SHP77 (cell line): Measurements from ENCODE around the gene DYNC1LI1.

Source experiments
- DNase-seq, 2 experiments: peaks; one replicate each; lab custom pipeline; 2025; lab: John Stamatoyannopoulos, UW

Gene DYNC1LI1

GRCh38 chr3:32570421-32571191 lies at the start of gene DYNC1LI1:
TSS of gene DYNC1LI1 (minus strand) at chr3:32570858. CDS start at chr3:32570770, 88 bp downstream.
- DNase-seq: peak; percentile 79 to 89

- DNase-seq: no peak
Observed at GRCh38 chr3:32619395-32619794, 48.7 kb upstream of the DYNC1LI1 start.

- DNase-seq: no peak
Observed at GRCh38 chr3:32616267-32616962, 45.8 kb upstream of the DYNC1LI1 start.

- no peak for DNase-seq
Observed at GRCh38 chr3:32614956-32615355, 44.3 kb upstream of the DYNC1LI1 start.

- DNase-seq: no peak
Observed at GRCh38 chr3:32613183-32613582, 42.5 kb upstream of the DYNC1LI1 start.

GRCh38 chr3:32612547-32612946 lies 41.9 kb upstream of the DYNC1LI1 start:
- DNase-seq: no peak

- no peak for DNase-seq
Observed at GRCh38 chr3:32607522-32607921, 36.9 kb upstream of the DYNC1LI1 start.

GRCh38 chr3:32606960-32607359 lies 36.3 kb upstream of the DYNC1LI1 start:
- DNase-seq: no peak

GRCh38 chr3:32606277-32606676 lies 35.6 kb upstream of the DYNC1LI1 start:
- no peak for DNase-seq

GRCh38 chr3:32603064-32603463 lies 32.4 kb upstream of the DYNC1LI1 start:
- no peak for DNase-seq

- no peak for DNase-seq
Observed at GRCh38 chr3:32602206-32602605, 31.5 kb upstream of the DYNC1LI1 start.

GRCh38 chr3:32601722-32602121 lies 31.1 kb upstream of the DYNC1LI1 start:
- no peak for DNase-seq

- no peak for DNase-seq
Observed at GRCh38 chr3:32597656-32598055, 27.0 kb upstream of the DYNC1LI1 start.

GRCh38 chr3:32596909-32597369 lies 26.3 kb upstream of the DYNC1LI1 start:
- peak in 1 of 2 experiments; percentile 19 for DNase-seq

GRCh38 chr3:32596282-32596908 lies 25.7 kb upstream of the DYNC1LI1 start:
- no peak for DNase-seq

GRCh38 chr3:32595323-32595722 lies 24.7 kb upstream of the DYNC1LI1 start:
- no peak for DNase-seq

GRCh38 chr3:32593903-32594525 lies 23.4 kb upstream of the DYNC1LI1 start:
- no peak for DNase-seq

GRCh38 chr3:32592696-32593353 lies 22.2 kb upstream of the DYNC1LI1 start:
- DNase-seq: no peak

GRCh38 chr3:32592011-32592410 lies 21.4 kb upstream of the DYNC1LI1 start:
- no peak for DNase-seq

- no peak for DNase-seq
Observed at GRCh38 chr3:32591186-32591585, 20.5 kb upstream of the DYNC1LI1 start.

GRCh38 chr3:32586356-32586755 lies 15.7 kb upstream of the DYNC1LI1 start:
- no peak for DNase-seq

GRCh38 chr3:32584660-32585059 lies 14.0 kb upstream of the DYNC1LI1 start:
- DNase-seq: no peak
